Measurements from ENCODE around the gene CORO2B.

CORO2B gene

DNA sequence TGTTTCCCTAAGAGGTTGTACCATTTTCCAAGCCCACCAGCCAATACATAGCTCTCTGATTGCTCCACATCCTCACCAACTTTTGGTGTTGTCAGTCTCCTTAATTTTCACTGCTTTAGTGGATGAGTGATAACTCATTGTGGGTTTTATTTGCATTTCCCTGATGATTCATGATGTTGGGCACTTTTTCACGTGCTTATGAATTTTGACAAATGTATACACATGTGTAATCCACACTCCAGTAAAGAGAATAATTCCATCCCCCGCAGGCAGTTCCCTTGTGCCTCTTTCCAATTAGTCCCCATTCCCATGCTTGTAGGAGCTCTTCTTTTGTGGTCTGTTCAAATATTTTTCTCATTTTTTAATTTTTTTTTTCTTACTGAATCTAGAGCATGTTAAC lies 189.5 kb downstream of the CORO2B start:
- Histone ChIP-seq H3K4me3 (ENCODE audit: low read depth, low read length) (no peak overlapping the region), H3K27ac (no peak overlapping the region), H3K9me3 (ENCODE audit: severe bottlenecking) (no peaks in the 10 kb centered on the region), H3K27me3 (ENCODE audit: insufficient read depth, low read depth, severe bottlenecking) (no peaks in the 10 kb centered on the region), H3K36me3 (no peaks in the 10 kb centered on the region)
- DNase-seq = no peak
- TF ChIP-seq, protein P1, sequence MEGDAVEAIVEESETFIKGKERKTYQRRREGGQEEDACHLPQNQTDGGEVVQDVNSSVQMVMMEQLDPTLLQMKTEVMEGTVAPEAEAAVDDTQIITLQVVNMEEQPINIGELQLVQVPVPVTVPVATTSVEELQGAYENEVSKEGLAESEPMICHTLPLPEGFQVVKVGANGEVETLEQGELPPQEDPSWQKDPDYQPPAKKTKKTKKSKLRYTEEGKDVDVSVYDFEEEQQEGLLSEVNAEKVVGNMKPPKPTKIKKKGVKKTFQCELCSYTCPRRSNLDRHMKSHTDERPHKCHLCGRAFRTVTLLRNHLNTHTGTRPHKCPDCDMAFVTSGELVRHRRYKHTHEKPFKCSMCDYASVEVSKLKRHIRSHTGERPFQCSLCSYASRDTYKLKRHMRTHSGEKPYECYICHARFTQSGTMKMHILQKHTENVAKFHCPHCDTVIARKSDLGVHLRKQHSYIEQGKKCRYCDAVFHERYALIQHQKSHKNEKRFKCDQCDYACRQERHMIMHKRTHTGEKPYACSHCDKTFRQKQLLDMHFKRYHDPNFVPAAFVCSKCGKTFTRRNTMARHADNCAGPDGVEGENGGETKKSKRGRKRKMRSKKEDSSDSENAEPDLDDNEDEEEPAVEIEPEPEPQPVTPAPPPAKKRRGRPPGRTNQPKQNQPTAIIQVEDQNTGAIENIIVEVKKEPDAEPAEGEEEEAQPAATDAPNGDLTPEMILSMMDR (IDR thresholded peaks at IDR 0.05; ENCODE audit: low read depth, low read length) = no peak

DNA sequence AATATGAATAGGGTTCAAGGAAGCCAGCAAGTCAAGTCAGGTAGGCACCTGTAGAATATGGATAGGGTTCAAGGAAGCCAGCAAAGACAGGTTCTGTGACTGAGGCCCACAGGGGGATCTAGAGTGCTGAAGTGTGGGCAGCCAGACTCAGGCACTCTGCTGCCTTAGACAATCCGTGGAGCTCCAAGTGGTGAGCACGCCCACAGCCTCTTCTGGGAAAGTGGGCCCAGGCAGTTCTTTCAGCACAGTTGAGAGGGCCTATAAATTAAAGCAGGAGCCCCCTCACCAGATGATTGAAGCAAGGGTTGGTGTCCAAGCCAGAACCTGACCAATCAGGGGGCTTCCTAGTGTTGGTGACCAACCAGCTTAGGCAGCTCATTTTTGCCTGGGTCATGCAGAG lies 190.9 kb downstream of the CORO2B start:
- H3K27ac ChIP-seq = no peak overlapping the region
- H3K4me3 ChIP-seq (ENCODE audit: low read depth, low read length) = no peak overlapping the region
- H3K36me3 ChIP-seq = no peaks in the 10 kb centered on the region
- no peaks in the 10 kb centered on the region for H3K9me3 ChIP-seq (ENCODE audit: severe bottlenecking)
- no peaks in the 10 kb centered on the region for H3K27me3 ChIP-seq (ENCODE audit: insufficient read depth, low read depth, severe bottlenecking)
- TF ChIP-seq, protein P1 (IDR thresholded peaks at IDR 0.05; ENCODE audit: low read depth, low read length) = no peak
- no peak for DNase-seq

DNA sequence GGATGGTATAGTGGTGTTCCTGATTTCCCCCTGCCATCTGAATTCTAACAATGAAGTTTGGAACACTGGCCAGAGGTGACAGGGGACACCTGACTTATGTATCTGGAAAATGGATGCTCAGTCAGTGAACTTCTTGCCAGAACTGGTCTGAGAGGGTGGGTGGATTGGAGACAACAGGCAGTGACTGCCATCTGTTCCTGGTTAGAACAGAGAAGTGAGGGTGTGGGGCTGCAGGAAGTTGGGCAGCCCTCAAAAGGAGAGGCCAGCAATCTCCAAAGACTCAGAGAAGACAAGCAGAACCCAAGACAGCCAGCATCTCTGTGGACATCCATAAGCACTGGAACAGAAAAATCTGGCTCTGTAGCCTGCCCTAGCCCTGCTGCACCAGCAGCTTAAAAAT lies 191.4 kb downstream of the CORO2B start:
- TF ChIP-seq, protein P1 (IDR thresholded peaks at IDR 0.05; ENCODE audit: low read depth, low read length) = no peak
- H3K4me3 ChIP-seq (ENCODE audit: low read depth, low read length) = no peak overlapping the region

DNA sequence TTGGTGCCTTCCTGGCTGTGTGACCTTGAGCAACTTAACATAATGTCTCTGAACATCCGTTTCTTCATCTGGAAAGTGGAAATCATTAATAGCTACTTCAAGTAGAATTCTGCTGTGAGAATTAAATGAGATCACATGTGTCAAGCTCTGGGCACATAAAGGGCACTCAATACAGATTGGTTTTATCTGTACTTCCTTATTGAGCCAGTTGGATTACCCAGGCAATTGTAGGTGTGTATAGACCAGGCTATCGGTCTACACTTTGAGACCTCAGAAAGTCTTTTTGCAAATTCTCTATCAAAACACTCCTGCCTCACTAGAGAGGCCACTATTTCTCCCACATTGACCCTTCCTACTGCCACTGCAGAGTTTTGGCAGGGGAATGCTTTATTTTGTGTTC lies 194.2 kb downstream of the CORO2B start:
- Histone ChIP-seq H3K27ac (no peak overlapping the region), H3K27me3 (ENCODE audit: insufficient read depth, low read depth, severe bottlenecking) (no peaks in the 10 kb centered on the region), H3K9me3 (ENCODE audit: severe bottlenecking) (no peaks in the 10 kb centered on the region), H3K4me3 (ENCODE audit: low read depth, low read length) (no peak overlapping the region), H3K36me3 (peaks cover 8% of the 10 kb centered on the region)
- no peak for DNase-seq
- TF ChIP-seq, protein P1 (IDR thresholded peaks at IDR 0.05; ENCODE audit: low read depth, low read length) = no peak

More for the DNA sequence above, 191.4 kb downstream of the CORO2B start:
- DNase-seq = no peak
- no peaks in the 10 kb centered on the region for H3K36me3 ChIP-seq
- no peaks in the 10 kb centered on the region for H3K27me3 ChIP-seq (ENCODE audit: insufficient read depth, low read depth, severe bottlenecking)
- H3K27ac ChIP-seq = peak overlapping the region; percentile 34
- no peaks in the 10 kb centered on the region for H3K9me3 ChIP-seq (ENCODE audit: severe bottlenecking)

DNA sequence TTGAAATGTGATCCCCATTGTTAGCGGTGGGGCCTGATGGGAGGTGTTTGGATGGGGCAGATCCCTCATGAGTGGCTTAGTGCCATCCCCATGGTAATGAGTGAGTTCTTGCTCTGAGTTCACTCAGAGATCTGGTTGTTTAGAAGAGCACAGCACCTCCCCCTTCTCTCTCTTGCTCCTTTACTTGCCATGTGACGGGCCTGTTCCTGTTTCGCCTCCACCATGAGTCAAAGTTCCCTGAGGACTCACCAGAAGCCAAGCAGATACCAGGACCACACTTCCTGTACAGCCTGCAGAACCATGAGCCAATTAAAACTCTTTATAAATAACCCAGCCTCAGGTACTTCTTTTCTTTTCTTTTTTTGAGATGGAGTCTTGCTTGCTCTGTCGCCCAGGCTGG lies 195.3 kb downstream of the CORO2B start:
- Histone ChIP-seq H3K27ac (no peak overlapping the region), H3K27me3 (ENCODE audit: insufficient read depth, low read depth, severe bottlenecking) (no peaks in the 10 kb centered on the region)
- TF ChIP-seq, protein P1 (IDR thresholded peaks at IDR 0.05; ENCODE audit: low read depth, low read length) = no peak

DNA sequence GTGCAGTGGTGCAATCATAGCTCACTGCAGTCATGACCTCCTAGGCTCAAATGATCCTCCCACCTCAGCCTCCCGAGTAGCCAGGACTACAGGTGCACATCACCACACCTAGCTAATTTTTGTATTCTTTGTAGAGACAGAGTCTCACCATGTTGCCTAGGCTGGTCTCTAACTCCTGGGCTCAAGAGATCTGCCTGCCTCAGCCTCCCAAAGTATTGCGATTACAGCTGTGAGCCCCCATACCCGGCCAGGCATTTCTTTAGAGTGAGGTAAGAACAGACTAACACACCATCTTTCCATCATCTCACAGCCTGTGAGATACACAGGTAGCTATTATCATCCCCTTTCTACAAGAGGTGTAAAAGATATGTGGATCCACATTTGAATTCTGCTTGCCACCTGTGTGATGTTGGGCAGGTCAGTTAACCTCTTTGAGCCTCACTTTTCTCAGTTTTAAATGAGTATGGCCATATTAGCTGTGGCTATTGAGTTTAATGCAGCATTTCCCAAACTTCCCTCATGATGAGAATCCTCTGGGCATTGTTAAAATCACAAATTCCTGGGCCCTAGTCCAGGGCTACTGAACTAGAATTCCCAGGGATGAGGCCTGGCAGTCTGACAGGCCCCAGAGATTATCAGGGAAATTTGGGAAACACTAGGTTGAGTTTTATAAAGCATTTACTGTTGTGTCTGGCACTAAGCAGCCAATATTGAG lies 195.9 kb downstream of the CORO2B start:
- TF ChIP-seq, protein P1 (IDR thresholded peaks at IDR 0.05; ENCODE audit: low read depth, low read length) = no peak

More for the DNA sequence above, 195.3 kb downstream of the CORO2B start:
- Histone ChIP-seq H3K36me3 (peaks cover 12% of the 10 kb centered on the region), H3K9me3 (ENCODE audit: severe bottlenecking) (no peaks in the 10 kb centered on the region), H3K4me3 (ENCODE audit: low read depth, low read length) (no peak overlapping the region)
- no peak for DNase-seq

More for the DNA sequence above, 195.9 kb downstream of the CORO2B start:
- no peak for DNase-seq
- Histone ChIP-seq H3K4me3 (ENCODE audit: low read depth, low read length) (no peak overlapping the region), H3K9me3 (ENCODE audit: severe bottlenecking) (no peaks in the 10 kb centered on the region), H3K27ac (no peak overlapping the region), H3K36me3 (peaks cover 17% of the 10 kb centered on the region), H3K27me3 (ENCODE audit: insufficient read depth, low read depth, severe bottlenecking) (no peaks in the 10 kb centered on the region)

Data from WERI-Rb-1 (cell line).